PFSK-1 (cell line): ENCODE results near the gene DGKB.

Experiments
- POLR2AphosphoS5 ChIP-seq: IDR thresholded peaks from 2 replicates; pipeline ENCODE4 v1.6.1; 2012; ENCODE audit warnings: low read depth, mild to moderate bottlenecking, control low read depth, low read length, moderate library complexity
- SIN3A ChIP-seq: IDR thresholded peaks from 2 replicates; pipeline ENCODE4 v1.6.1; 2012; ENCODE audit warnings: mild to moderate bottlenecking, low read length, moderate library complexity, borderline replicate concordance; ENCODE audit not compliant: insufficient read depth
- TAF1 ChIP-seq: IDR thresholded peaks from 2 replicates; pipeline ENCODE4 v1.6.1; 2012; ENCODE audit warnings: low read length, control low read depth, borderline replicate concordance; ENCODE audit not compliant: insufficient read depth

DNA sequence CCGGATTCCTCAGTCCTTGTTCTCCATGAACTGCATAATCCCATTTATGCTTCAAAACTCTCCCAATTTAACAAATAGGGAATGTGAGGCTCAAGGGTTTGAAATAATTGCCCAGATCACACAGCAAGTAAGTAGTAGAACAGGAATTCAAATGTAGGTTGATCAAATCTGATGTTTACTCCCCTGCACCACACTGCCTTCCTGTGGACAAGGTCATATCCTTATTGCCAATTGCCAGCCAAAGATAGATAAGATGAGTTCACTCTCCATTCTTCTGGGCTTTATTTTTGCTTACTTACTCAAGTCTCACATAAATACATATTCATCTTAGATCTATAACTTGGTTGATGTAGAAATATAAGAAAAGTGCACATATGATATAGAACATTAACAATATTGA is 477.9 kb downstream of the DGKB start:
- TF ChIP-seq POLR2AphosphoS5 (no peak), SIN3A (no peak), TAF1 (no peak)
